ENCODE results near the gene DIS3. TPM values are rescaled to one million over a fixed set of nuclear protein-coding genes. Genes with fewer than 3 reads are reported as not detected.

Gene DIS3
- polyA plus RNA-seq, 3 donors, result 6.7 to 11.3 (median 8.4) TPM

DNA sequence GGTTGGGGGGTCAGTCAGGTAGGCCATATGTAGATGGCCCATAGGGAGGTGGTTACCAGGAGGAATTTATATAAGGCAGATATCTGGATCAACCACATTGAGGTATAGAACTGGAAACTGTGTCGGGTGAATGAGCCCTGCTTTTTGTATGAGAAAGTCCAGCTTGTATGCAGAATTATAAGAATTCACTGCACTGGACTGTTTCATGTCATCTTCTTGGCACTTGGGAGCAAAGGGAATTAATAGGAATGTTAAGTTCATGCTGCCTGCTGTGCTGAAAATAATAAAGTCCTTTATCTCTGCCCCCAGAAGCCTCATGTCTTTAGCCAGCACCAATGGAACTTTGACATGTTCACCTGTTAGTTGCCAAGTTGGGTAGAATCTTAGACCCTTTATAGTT lies 41.7 kb downstream of the DIS3 start:
- DNase-seq, result no peak
- H3K4me2 ChIP-seq (replicated peaks; ENCODE audit: extremely low read depth, low read length, poor library complexity, severe bottlenecking), result no peak overlapping the region
- Mint-ChIP-seq H3K9me3 (no peaks in the 10 kb centered on the region), H3K27ac (peak overlapping the region in 2 of 7 donors; percentile 4 to 63), H3K36me3 (peaks cover 60 to 61% of the 10 kb centered on the region in 2 donors), H3K4me3 (no peak overlapping the region), H3K4me1 (no peaks in the 10 kb centered on the region), H3K27me3 (ENCODE audit: low read depth in 3 of 3) (no peaks in the 10 kb centered on the region)
- no peaks in the 10 kb centered on the region for H4K20me1 ChIP-seq (ENCODE audit: insufficient read depth, low read length)
- no peak overlapping the region for H3K27ac ChIP-seq (ENCODE audit: low read depth in 1 of 2, low read length in 2 of 2)
- H3K9me3 ChIP-seq (replicated peaks in 1 of 2; ENCODE audit: control insufficient read depth in 1 of 2, insufficient read depth in 1 of 2, low read length in 2 of 2), result no peaks in the 10 kb centered on the region
- H2AFZ ChIP-seq (ENCODE audit: insufficient read depth, low read depth, low read length, poor library complexity, severe bottlenecking), result no peak overlapping the region
- TF ChIP-seq, protein P1, sequence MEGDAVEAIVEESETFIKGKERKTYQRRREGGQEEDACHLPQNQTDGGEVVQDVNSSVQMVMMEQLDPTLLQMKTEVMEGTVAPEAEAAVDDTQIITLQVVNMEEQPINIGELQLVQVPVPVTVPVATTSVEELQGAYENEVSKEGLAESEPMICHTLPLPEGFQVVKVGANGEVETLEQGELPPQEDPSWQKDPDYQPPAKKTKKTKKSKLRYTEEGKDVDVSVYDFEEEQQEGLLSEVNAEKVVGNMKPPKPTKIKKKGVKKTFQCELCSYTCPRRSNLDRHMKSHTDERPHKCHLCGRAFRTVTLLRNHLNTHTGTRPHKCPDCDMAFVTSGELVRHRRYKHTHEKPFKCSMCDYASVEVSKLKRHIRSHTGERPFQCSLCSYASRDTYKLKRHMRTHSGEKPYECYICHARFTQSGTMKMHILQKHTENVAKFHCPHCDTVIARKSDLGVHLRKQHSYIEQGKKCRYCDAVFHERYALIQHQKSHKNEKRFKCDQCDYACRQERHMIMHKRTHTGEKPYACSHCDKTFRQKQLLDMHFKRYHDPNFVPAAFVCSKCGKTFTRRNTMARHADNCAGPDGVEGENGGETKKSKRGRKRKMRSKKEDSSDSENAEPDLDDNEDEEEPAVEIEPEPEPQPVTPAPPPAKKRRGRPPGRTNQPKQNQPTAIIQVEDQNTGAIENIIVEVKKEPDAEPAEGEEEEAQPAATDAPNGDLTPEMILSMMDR (IDR thresholded peaks at IDR 0.05), result no peak
- intact Hi-C loops (cut with micrococcal nuclease), result no loop called here
- WGBS (ENCODE audit: insufficient coverage), result 33% methylated on average over 1 of the region's 1 CpG
- H3K36me3 ChIP-seq (replicated peaks in 1 of 2; ENCODE audit: control insufficient read depth in 1 of 2, insufficient read depth in 2 of 2, low read length in 2 of 2), result peaks cover 62 to 95% of the 10 kb centered on the region in 2 donors
- H3K9ac ChIP-seq (ENCODE audit: insufficient read depth, low read length, poor library complexity, severe bottlenecking), result no peak overlapping the region
- no peaks in the 10 kb centered on the region for H3K4me1 ChIP-seq (ENCODE audit: control insufficient read depth in 1 of 2, insufficient read depth in 2 of 2, low read length in 2 of 2)
- H3K27me3 ChIP-seq (ENCODE audit: control insufficient read depth in 2 of 2, insufficient read depth in 2 of 2, low read length in 2 of 2), result no peaks in the 10 kb centered on the region
- H3K79me2 ChIP-seq (ENCODE audit: insufficient read depth, low read length), result peaks cover 45% of the 10 kb centered on the region
- no peak overlapping the region for H3K4me3 ChIP-seq (replicated peaks in 1 of 3; ENCODE audit: low read depth in 2 of 3, low read length in 3 of 3)

DNA sequence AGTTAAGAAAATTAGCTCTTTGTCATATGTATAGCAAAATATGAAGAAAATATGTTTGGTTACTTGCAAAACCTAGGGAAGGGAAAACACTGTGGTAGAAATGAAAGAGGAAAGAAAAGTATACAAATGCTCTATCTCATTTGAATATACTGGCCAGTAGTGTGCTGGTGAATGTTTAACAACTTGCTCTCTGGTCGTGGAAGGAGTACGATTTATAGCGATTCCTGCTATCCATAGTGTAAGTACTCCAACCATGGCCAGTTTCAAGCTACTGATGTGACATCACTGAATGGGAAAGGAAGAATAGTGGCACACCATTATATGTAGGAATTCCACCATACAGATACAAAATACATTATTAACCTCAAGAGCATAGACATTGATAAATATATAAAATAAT lies 44.7 kb downstream of the DIS3 start:
- no peaks in the 10 kb centered on the region for H3K9me3 ChIP-seq (replicated peaks in 1 of 2; ENCODE audit: control insufficient read depth in 1 of 2, insufficient read depth in 1 of 2, low read length in 2 of 2)
- no peaks in the 10 kb centered on the region for H3K27me3 ChIP-seq (ENCODE audit: control insufficient read depth in 2 of 2, insufficient read depth in 2 of 2, low read length in 2 of 2)
- TF ChIP-seq, protein P1 (IDR thresholded peaks at IDR 0.05), result no peak
- H3K36me3 Mint-ChIP-seq, result peaks cover 54 to 64% of the 10 kb centered on the region in 2 donors
- H3K4me1 ChIP-seq (ENCODE audit: control insufficient read depth in 1 of 2, insufficient read depth in 2 of 2, low read length in 2 of 2), result no peaks in the 10 kb centered on the region
- no peaks in the 10 kb centered on the region for H3K9me3 Mint-ChIP-seq
- H3K4me3 ChIP-seq (replicated peaks in 1 of 3; ENCODE audit: low read depth in 2 of 3, low read length in 3 of 3), result no peak overlapping the region
- no peak overlapping the region for H3K27ac ChIP-seq (ENCODE audit: low read depth in 1 of 2, low read length in 2 of 2)
- intact Hi-C loops (cut with micrococcal nuclease), result no loop called here
- H3K4me1 Mint-ChIP-seq, result no peaks in the 10 kb centered on the region
- H3K4me3 Mint-ChIP-seq, result no peak overlapping the region
- no peak overlapping the region for H3K27ac Mint-ChIP-seq
- H3K9ac ChIP-seq (ENCODE audit: insufficient read depth, low read length, poor library complexity, severe bottlenecking), result no peak overlapping the region
- H3K79me2 ChIP-seq (ENCODE audit: insufficient read depth, low read length), result peaks cover 62% of the 10 kb centered on the region
- no peaks in the 10 kb centered on the region for H4K20me1 ChIP-seq (ENCODE audit: insufficient read depth, low read length)
- no peak for DNase-seq
- no peaks in the 10 kb centered on the region for H3K27me3 Mint-ChIP-seq (ENCODE audit: low read depth in 3 of 3)
- H3K36me3 ChIP-seq (replicated peaks in 1 of 2; ENCODE audit: control insufficient read depth in 1 of 2, insufficient read depth in 2 of 2, low read length in 2 of 2), result peaks cover 49 to 93% of the 10 kb centered on the region in 2 donors
- no peak overlapping the region for H2AFZ ChIP-seq (ENCODE audit: insufficient read depth, low read depth, low read length, poor library complexity, severe bottlenecking)
- no peak overlapping the region for H3K4me2 ChIP-seq (replicated peaks; ENCODE audit: extremely low read depth, low read length, poor library complexity, severe bottlenecking)
- no CpG with 5 or more reads among the region's 3 CpGs for WGBS (ENCODE audit: insufficient coverage)
